BLaER1 (cell line): ENCODE measurements around the gene PPRC1.

ENCODE experiments used
- H3K27ac ChIP-seq: shearing (Covaris generic); formaldehyde crosslinking; 2 replicates; pipeline ENCODE4 v1.8.1; 2022
- H3K27me3 ChIP-seq: shearing (Covaris generic); formaldehyde crosslinking; 2 replicates; pipeline ENCODE4 v1.8.1; 2022
- H3K36me3 ChIP-seq: shearing (Covaris generic); formaldehyde crosslinking; 2 replicates; pipeline ENCODE4 v1.8.1; 2022
- H3K4me1 ChIP-seq: shearing (Covaris generic); formaldehyde crosslinking; 2 replicates; pipeline ENCODE4 v1.8.1; 2022
- H3K4me2 ChIP-seq: shearing (Covaris generic); formaldehyde crosslinking; 2 replicates; pipeline ENCODE4 v1.8.1; 2022
- H3K4me3 ChIP-seq: shearing (Covaris generic); formaldehyde crosslinking; 2 replicates; pipeline ENCODE4 v1.8.1; 2022
- H3K9ac ChIP-seq: shearing (Covaris generic); formaldehyde crosslinking; 2 replicates; pipeline ENCODE4 v1.8.1; 2022
- H3K9me3 ChIP-seq: shearing (Covaris generic); formaldehyde crosslinking; 2 replicates; pipeline ENCODE4 v1.8.1; 2022
- H4K20me1 ChIP-seq: shearing (Covaris generic); formaldehyde crosslinking; 2 replicates; pipeline ENCODE4 v1.8.1; 2022
- Cebpa-rat ChIP-seq: shearing (Covaris generic); IDR thresholded peaks from 2 replicates; pipeline ENCODE4 v1.8.1; 2022

The PPRC1 gene

GRCh38 chr10:102109166-102110116 is 23.4 kb upstream of the PPRC1 start:
- 0 out of 2 replicates have a peak overlapping the region, but pooled peaks have one; percentile 52 for H3K4me2 ChIP-seq
- no peaks in the 10 kb centered on the region for H3K9me3 ChIP-seq
- no peak overlapping the region for H3K4me3 ChIP-seq
- H3K36me3 ChIP-seq = peaks cover 76% of the 10 kb centered on the region
- H3K27me3 ChIP-seq = no peaks in the 10 kb centered on the region
- no peak for TF ChIP-seq Cebpa-rat
- H3K27ac ChIP-seq = no peak overlapping the region
- H3K9ac ChIP-seq = no peak overlapping the region
- H4K20me1 ChIP-seq = peaks cover 99% of the 10 kb centered on the region
- peaks cover 76% of the 10 kb centered on the region for H3K4me1 ChIP-seq

- H3K4me2 ChIP-seq = no peak overlapping the region
- H3K9me3 ChIP-seq = no peaks in the 10 kb centered on the region
- peaks cover 71% of the 10 kb centered on the region for H3K4me1 ChIP-seq
- peaks cover 61% of the 10 kb centered on the region for H3K36me3 ChIP-seq
- H3K9ac ChIP-seq = no peak overlapping the region
- H3K4me3 ChIP-seq = no peak overlapping the region
- no peak overlapping the region for H3K27ac ChIP-seq
- no peak for TF ChIP-seq Cebpa-rat
- peaks cover 92% of the 10 kb centered on the region for H4K20me1 ChIP-seq
- H3K27me3 ChIP-seq = no peaks in the 10 kb centered on the region
These were observed 21.6 kb upstream of the PPRC1 start for GRCh38 chr10:102111276-102111675.

- no peak for TF ChIP-seq Cebpa-rat
- Histone ChIP-seq H4K20me1 (peaks cover 91% of the 10 kb centered on the region), H3K36me3 (peaks cover 50% of the 10 kb centered on the region), H3K27ac (no peak overlapping the region; the same call in 1 of the 2 replicates), H3K4me2 (peak overlapping the region; percentile 99), H3K27me3 (no peaks in the 10 kb centered on the region), H3K4me1 (peaks cover 72% of the 10 kb centered on the region), H3K4me3 (peak overlapping the region; percentile 83), H3K9me3 (no peaks in the 10 kb centered on the region), H3K9ac (peak overlapping the region; percentile 99; the same call in 1 of the 2 replicates)
These were observed 20.5 kb upstream of the PPRC1 start for GRCh38 chr10:102112210-102112817.

DNA sequence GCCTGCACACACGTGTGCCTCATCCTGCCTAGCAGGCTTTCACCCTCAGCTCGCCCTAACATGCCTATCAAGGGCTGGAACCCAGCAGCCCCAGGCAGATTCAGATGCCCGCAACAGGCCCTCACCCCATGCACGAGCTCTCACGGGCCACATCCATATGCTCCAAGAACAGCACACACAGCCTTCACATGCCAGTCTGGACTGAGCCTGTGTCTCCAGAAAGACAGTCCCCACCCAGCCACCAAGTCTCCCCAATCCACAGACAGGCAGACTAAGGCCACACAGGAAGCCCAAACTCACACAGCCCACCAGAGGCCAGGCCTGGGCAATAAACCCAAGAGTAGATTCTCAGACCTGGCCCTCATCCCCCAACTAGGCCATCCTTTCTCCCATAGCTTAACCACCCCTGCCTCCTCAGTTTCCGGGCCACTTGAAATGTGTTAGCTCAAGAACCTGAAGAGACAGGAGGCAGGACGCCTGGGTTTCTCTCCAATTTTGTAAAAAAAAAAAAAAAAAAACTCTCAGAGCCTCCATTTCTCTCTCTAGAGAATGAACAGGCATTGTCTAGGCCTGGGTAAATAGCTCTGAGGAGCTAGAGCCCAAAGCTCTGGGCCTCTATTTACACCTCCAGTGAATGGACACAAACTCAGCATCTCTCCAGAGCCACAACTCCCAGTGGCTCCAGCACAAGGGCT is 19.4 kb upstream of the PPRC1 start:
- Histone ChIP-seq H3K9ac (peak overlapping the region; percentile 99), H4K20me1 (peaks cover 82% of the 10 kb centered on the region), H3K4me2 (peak overlapping the region; percentile 99), H3K27me3 (no peaks in the 10 kb centered on the region), H3K27ac (peak overlapping the region; percentile 85), H3K4me1 (peaks cover 72% of the 10 kb centered on the region), H3K9me3 (no peaks in the 10 kb centered on the region), H3K4me3 (peak overlapping the region; percentile 83), H3K36me3 (peaks cover 39% of the 10 kb centered on the region)
- TF ChIP-seq Cebpa-rat = no peak

GRCh38 chr10:102113956-102114857 is 18.6 kb upstream of the PPRC1 start:
- Histone ChIP-seq H3K27me3 (no peaks in the 10 kb centered on the region), H3K27ac (peak overlapping the region; percentile 99), H3K9ac (peak overlapping the region; percentile 99), H4K20me1 (peaks cover 74% of the 10 kb centered on the region), H3K36me3 (peaks cover 31% of the 10 kb centered on the region), H3K4me3 (peak overlapping the region; percentile 83), H3K4me2 (peak overlapping the region; percentile 99), H3K9me3 (no peaks in the 10 kb centered on the region), H3K4me1 (peaks cover 71% of the 10 kb centered on the region)
- no peak for TF ChIP-seq Cebpa-rat

DNA sequence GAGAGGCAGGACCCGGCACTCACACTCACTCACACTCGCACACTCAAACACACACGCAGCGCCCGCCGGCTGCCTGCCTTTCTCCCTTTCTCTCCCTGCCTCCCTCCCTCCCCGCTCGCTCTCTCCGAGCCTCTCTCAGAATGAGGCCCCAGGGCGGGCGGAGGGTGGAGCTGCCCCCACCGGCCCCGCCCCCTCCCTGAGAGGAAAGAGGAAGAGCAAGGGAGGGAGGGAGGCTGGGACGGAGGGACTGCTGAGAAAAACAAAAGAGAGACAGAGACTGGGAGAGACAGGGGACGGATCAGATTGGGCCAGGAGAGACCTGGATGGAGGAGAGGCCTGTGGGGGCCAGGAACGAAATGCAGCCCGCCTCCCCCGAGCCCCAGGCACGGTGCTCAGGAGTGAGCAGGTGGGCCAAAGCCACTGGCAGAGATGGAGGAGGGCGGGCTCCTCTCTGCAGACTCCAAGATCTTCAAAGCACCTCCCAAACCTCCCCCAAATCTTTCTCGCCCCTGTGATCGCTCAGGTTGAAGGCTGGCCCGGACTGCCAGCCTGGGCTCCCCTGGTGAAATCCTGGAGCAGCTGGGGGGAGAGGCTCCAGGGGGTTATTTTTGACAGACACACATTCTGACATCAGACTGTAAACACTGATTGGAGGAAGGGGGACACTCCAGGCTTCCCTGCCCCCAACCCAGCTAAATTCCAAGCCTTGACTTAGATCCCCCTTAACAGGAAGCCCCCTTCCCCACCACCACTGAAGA is 17.8 kb upstream of the PPRC1 start:
- Histone ChIP-seq H3K27ac (peak overlapping the region; percentile 99), H3K36me3 (peaks cover 23% of the 10 kb centered on the region), H3K9ac (peak overlapping the region; percentile 99), H3K9me3 (no peaks in the 10 kb centered on the region), H3K4me1 (peaks cover 67% of the 10 kb centered on the region), H4K20me1 (peaks cover 65% of the 10 kb centered on the region), H3K4me3 (peak overlapping the region; percentile 83), H3K27me3 (no peaks in the 10 kb centered on the region), H3K4me2 (peak overlapping the region; percentile 98)
- no peak for TF ChIP-seq Cebpa-rat

DNA sequence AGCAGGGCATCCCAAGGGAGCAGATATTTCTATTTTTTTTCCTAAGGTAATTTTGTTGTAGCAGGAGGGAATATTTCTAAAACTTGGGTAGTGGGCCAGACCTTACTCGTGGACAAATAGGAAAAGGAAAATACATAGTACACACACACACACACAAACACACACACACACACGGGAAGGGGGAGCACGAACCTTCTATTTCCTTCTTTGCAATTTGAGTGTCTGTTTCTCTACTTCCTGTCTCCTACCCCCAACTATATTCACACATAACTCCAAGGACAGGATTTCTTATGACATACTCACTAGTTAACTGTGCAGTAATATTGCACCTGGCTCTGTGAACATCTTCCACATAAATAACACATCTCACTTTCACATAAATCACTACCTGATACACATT is 17.1 kb upstream of the PPRC1 start:
- peak overlapping the region; percentile 83 for H3K4me3 ChIP-seq

DNA sequence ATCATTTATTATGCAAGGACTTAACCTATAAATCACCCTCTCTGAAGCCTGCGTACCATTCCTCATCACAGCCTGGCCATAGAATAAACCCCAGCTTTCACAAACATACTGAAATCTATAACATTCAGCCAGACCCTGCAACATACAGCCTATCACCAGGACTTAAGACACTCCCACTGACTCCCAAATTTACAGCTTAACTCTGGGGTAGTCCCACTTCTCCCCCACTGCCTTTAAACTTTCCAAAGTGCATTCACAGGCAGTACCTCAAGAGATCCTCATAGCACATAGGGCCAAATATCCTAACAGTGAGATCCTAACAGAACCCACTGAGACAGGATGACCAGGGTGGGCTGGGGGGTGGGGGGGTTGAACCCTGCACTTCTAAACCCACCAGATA is 16.2 kb upstream of the PPRC1 start:
- Histone ChIP-seq H3K4me3 (peak overlapping the region; percentile 96; the same call in 1 of the 2 replicates), H3K9ac (peak overlapping the region; percentile 99), H3K4me2 (peak overlapping the region; percentile 98)

More for the DNA sequence above, 17.1 kb upstream of the PPRC1 start:
- TF ChIP-seq Cebpa-rat = no peak
- Histone ChIP-seq H3K4me1 (peaks cover 67% of the 10 kb centered on the region), H3K9me3 (no peaks in the 10 kb centered on the region), H3K9ac (peak overlapping the region; percentile 99), H3K27ac (peak overlapping the region; percentile 99), H4K20me1 (peaks cover 58% of the 10 kb centered on the region), H3K36me3 (peaks cover 16% of the 10 kb centered on the region), H3K27me3 (no peaks in the 10 kb centered on the region), H3K4me2 (peak overlapping the region; percentile 98)

More for the DNA sequence above, 16.2 kb upstream of the PPRC1 start:
- Histone ChIP-seq H3K27ac (peak overlapping the region; percentile 99), H3K27me3 (no peaks in the 10 kb centered on the region), H4K20me1 (peaks cover 49% of the 10 kb centered on the region), H3K9me3 (no peaks in the 10 kb centered on the region), H3K4me1 (peaks cover 73% of the 10 kb centered on the region), H3K36me3 (peaks cover 7% of the 10 kb centered on the region)
- TF ChIP-seq Cebpa-rat = no peak
